Endodermal cell (in vitro differentiated cells): ENCODE results near the gene ACTN3. TPM values are rescaled to one million over a fixed set of nuclear protein-coding genes. Genes with fewer than 3 reads are reported as not detected.
A peak's percentile ranks its signal among the peaks of the same experiment; 100 is the strongest.

ENCODE experiments used
- DNase-seq: peaks from one replicate; pipeline ENCODE4 v3.0.0-alpha.2; 2017
- H3K27ac ChIP-seq: 2 replicates; pipeline ENCODE4 v1.5.1; 2013; ENCODE audit warnings: mild to moderate bottlenecking, low read depth, low read length, moderate library complexity
- H3K27me3 ChIP-seq: 2 replicates; pipeline ENCODE4 v1.6.1; 2013; ENCODE audit warnings: mild to moderate bottlenecking, low read length, moderate library complexity; ENCODE audit not compliant: insufficient read depth, control insufficient read depth, poor library complexity, severe bottlenecking
- H3K36me3 ChIP-seq: 2 replicates; pipeline ENCODE4 v1.7.0; 2013; ENCODE audit warnings: mild to moderate bottlenecking, low read length, moderate library complexity; ENCODE audit not compliant: control insufficient read depth, insufficient read depth
- H3K4me1 ChIP-seq: one replicate; pipeline ENCODE4 v1.7.0; 2013; ENCODE audit warnings: low read length; ENCODE audit not compliant: control insufficient read depth, insufficient read depth
- H3K4me3 ChIP-seq: 2 replicates; pipeline ENCODE4 v1.5.1; 2013; ENCODE audit warnings: mild to moderate bottlenecking, low read length, moderate library complexity
- H3K9ac ChIP-seq: 2 replicates; pipeline ENCODE4 v1.6.1; 2013; ENCODE audit warnings: mild to moderate bottlenecking, low read length, moderate library complexity; ENCODE audit not compliant: poor library complexity, severe bottlenecking; ENCODE audit errors: extremely low read depth
- H3K9me3 ChIP-seq: 2 replicates; pipeline ENCODE4 v1.6.1; 2013; ENCODE audit warnings: mild to moderate bottlenecking, low read length, moderate library complexity; ENCODE audit not compliant: control insufficient read depth
- H3K27ac Mint-ChIP-seq: 2 replicates; pipeline ENCODE4 v1.8.0; 2020; ENCODE audit warnings: mixed read lengths
- H3K27me3 Mint-ChIP-seq: 2 replicates; pipeline ENCODE4 v1.8.0; 2021; ENCODE audit warnings: mild to moderate bottlenecking, mixed read lengths; ENCODE audit not compliant: insufficient read depth
- H3K36me3 Mint-ChIP-seq: 2 replicates; pipeline ENCODE4 v1.8.0; 2020; ENCODE audit warnings: low read depth, mixed read lengths
- H3K4me1 Mint-ChIP-seq: 2 replicates; pipeline ENCODE4 v1.8.0; 2020; ENCODE audit warnings: mixed read lengths
- H3K4me3 Mint-ChIP-seq: 2 replicates; pipeline ENCODE4 v1.8.0; 2020; ENCODE audit warnings: mild to moderate bottlenecking, moderate library complexity, mixed read lengths
- H3K9me3 Mint-ChIP-seq: 2 replicates; pipeline ENCODE4 v1.8.0; 2020; ENCODE audit warnings: mild to moderate bottlenecking, mixed read lengths
- WGBS, 2 experiments: methylation state at CpG; one replicate each; pipeline versions ENCODE4 v1.1.5 to v1.1.7; 2013; ENCODE audit warnings: missing lambda C conversion rate in 2 of 2, mixed read lengths in 1 of 2; ENCODE audit not compliant: insufficient coverage in 1 of 2, insufficient read length in 1 of 2; 5-methylcytosine and 5-hydroxymethylcytosine counted together
- total RNA-seq, 2 donors: library from RNA; stranded (reverse); fragmentation: NEBNext Ultra II Directional in 1 of 2; extraction: Animal tissue kit (Norgen Biotek cat#: 25700) in 1 of 2; gene quantifications; 2 replicates in 1 of 2; 3 replicates in 1 of 2; pipeline ENCODE4 v1.2.1, GENCODE V29; 2021
- TF ChIP-seq, protein P1 (sequence below): fragments of 200-600 bp; sonication (generic); conservative IDR thresholded peaks from 2 replicates; pipeline ENCODE4 v1.5.0; 2021; ENCODE audit warnings: antibody characterized with exemption, mild to moderate bottlenecking

Gene ACTN3
- total RNA-seq, 2 donors from 2014 or later: 1.7 to 5.3 TPM

- Histone ChIP-seq H3K27me3 (no peaks in the 10 kb centered on the region), H3K4me3 (peak overlapping the region; percentile 94), H3K36me3 (peaks cover 42% of the 10 kb centered on the region), H3K27ac (no peak overlapping the region), H3K9me3 (no peaks in the 10 kb centered on the region), H3K4me1 (no peaks in the 10 kb centered on the region), H3K9ac (peak overlapping the region; percentile 79)
- DNase-seq: no peak
- Mint-ChIP-seq H3K9me3 (no peaks in the 10 kb centered on the region), H3K27me3 (no peaks in the 10 kb centered on the region), H3K27ac (peak overlapping the region; percentile 80), H3K4me1 (peaks cover 8% of the 10 kb centered on the region), H3K36me3 (peaks cover 50% of the 10 kb centered on the region), H3K4me3 (peak overlapping the region; percentile 86)
- TF ChIP-seq, protein P1, sequence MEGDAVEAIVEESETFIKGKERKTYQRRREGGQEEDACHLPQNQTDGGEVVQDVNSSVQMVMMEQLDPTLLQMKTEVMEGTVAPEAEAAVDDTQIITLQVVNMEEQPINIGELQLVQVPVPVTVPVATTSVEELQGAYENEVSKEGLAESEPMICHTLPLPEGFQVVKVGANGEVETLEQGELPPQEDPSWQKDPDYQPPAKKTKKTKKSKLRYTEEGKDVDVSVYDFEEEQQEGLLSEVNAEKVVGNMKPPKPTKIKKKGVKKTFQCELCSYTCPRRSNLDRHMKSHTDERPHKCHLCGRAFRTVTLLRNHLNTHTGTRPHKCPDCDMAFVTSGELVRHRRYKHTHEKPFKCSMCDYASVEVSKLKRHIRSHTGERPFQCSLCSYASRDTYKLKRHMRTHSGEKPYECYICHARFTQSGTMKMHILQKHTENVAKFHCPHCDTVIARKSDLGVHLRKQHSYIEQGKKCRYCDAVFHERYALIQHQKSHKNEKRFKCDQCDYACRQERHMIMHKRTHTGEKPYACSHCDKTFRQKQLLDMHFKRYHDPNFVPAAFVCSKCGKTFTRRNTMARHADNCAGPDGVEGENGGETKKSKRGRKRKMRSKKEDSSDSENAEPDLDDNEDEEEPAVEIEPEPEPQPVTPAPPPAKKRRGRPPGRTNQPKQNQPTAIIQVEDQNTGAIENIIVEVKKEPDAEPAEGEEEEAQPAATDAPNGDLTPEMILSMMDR: no peak
- 8% methylated on average over 5 of the region's 5 CpGs; no CpG with 5 or more reads in 1 of the 2 experiments for WGBS, 2 experiments
Observed at GRCh38 chr11:66510990-66511339, 35.7 kb upstream of the ACTN3 start.

GRCh38 chr11:66523611-66524010, 23.1 kb upstream of the ACTN3 start:
- no peaks in the 10 kb centered on the region for H3K4me1 ChIP-seq
- H3K27me3 ChIP-seq: no peaks in the 10 kb centered on the region
- H3K27ac ChIP-seq: no peak overlapping the region
- Mint-ChIP-seq H3K36me3 (peaks cover 56% of the 10 kb centered on the region), H3K9me3 (no peaks in the 10 kb centered on the region), H3K4me1 (no peaks in the 10 kb centered on the region), H3K4me3 (no peak overlapping the region), H3K27me3 (no peaks in the 10 kb centered on the region), H3K27ac (no peak overlapping the region)
- H3K9me3 ChIP-seq: no peaks in the 10 kb centered on the region
- TF ChIP-seq, protein P1: no peak
- peaks cover 36% of the 10 kb centered on the region for H3K36me3 ChIP-seq
- 93 to 97% methylated on average over 11 of the region's 11 CpGs for WGBS, 2 experiments
- no peak for DNase-seq
- H3K9ac ChIP-seq: no peak overlapping the region
- H3K4me3 ChIP-seq: no peak overlapping the region

DNA sequence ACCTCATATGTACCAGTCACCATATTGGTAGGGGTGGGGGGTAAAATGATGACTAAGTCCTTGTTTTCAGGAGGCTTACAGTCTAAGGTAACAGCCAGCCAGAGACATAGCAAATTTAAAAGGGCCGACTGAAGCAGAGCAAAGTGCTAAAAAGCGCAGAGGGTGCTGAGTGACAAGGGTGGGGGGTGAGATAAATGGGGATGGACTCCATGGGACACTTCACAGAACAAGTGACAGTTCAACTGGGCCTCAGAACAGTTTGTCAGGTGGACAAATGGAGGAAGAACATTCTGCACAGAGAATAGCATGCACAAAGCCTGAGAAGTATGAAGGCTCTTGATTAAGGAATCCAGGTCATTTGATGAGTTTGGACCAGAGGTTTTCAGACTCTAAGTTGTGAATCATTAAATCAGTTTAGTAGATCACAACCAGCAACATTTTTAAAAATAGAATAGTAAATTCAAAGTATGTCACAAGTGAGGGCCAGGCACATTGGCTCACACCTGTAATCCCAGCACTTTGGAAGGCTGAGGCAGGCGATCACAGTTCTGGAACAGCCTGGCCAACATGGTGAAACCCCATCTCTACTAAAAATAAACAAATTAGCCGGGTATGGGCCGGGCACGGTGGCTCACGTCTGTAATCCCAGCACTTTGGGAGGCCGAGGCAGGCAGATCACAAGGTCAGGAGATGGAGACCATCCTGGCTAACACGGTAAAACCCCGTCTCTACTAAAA, 22.2 kb upstream of the ACTN3 start:
- Histone ChIP-seq H3K4me1 (no peaks in the 10 kb centered on the region), H3K36me3 (peaks cover 34% of the 10 kb centered on the region), H3K27ac (no peak overlapping the region), H3K27me3 (no peaks in the 10 kb centered on the region), H3K9me3 (no peaks in the 10 kb centered on the region), H3K4me3 (no peak overlapping the region), H3K9ac (no peak overlapping the region)
- H3K27me3 Mint-ChIP-seq: no peaks in the 10 kb centered on the region
- no peak overlapping the region for H3K4me3 Mint-ChIP-seq
- WGBS, 2 experiments: 93 to 100% methylated on average over 3 to 8 of the region's 10 CpGs
- H3K4me1 Mint-ChIP-seq: no peaks in the 10 kb centered on the region
- no peaks in the 10 kb centered on the region for H3K9me3 Mint-ChIP-seq
- DNase-seq: no peak
- TF ChIP-seq, protein P1: no peak
- no peak overlapping the region for H3K27ac Mint-ChIP-seq
- peaks cover 55% of the 10 kb centered on the region for H3K36me3 Mint-ChIP-seq
